Renal pelvis (tissue), 12 donors: ENCODE measurements around the gene DTWD2. TPM values are rescaled to one million over a fixed set of nuclear protein-coding genes. Genes with fewer than 3 reads are reported as not detected.
A peak's percentile ranks its signal among the peaks of the same experiment; 100 is the strongest.

ENCODE experiments used
- DNase-seq: peaks from one replicate; pipeline ENCODE4 v3.0.0-alpha.2; 2013
- long read RNA-seq, 16 experiments: transcript quantifications; one replicate each; lab custom pipeline, GENCODE V29; 2026
- polyA plus RNA-seq, 3 donors: library from polyadenylated mRNA; unstranded; fragments of 120-200 nt; gene quantifications; one replicate each; pipeline ENCODE4 v1.2.1, GENCODE V29; 2013; ENCODE audit not compliant: insufficient read length in 3 of 3

DTWD2 gene, protein sequence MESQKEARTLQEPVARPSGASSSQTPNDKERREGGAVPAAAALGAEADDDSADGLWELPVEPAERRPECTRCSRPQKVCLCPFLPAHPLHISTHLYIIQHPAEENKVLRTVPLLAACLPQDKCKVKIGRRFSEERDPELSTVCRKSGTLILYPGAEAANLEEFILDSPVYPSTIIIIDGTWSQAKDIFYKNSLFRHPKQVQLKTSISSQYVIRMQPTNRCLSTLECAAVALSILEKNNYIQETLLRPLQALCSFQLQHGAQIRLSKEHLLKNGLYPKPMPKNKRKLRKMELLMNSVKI
- 10 to 100 TPM; 10.8 to 15.4 (median 13.5) TPM for polyA plus RNA-seq
- long read RNA-seq, donor 1, partial matches to known transcripts = 0 of 2 reads
- long read RNA-seq, donor 1, other reads (novel, unspliced or antisense) = 0 of 2 reads
- long read RNA-seq, donor 2 = 0 reads
- long read RNA-seq, donor 3, full-length matches to known transcripts = 6 of 6 reads
- long read RNA-seq, donor 3, partial matches to known transcripts = 0 of 6 reads
- long read RNA-seq, donor 3, other reads (novel, unspliced or antisense) = 0 of 6 reads
- long read RNA-seq, donor 4, partial matches to known transcripts = 0 of 1 reads
- long read RNA-seq, donor 4, other reads (novel, unspliced or antisense) = 0 of 1 reads
- long read RNA-seq, donor 5, partial matches to known transcripts = 7 of 9 reads
- long read RNA-seq, donor 5, other reads (novel, unspliced or antisense) = 0 of 9 reads
- long read RNA-seq, donor 6, transcript DTWD2-203 (6 exons, 2,307 nt) = major isoform, 8 of 8 reads
- long read RNA-seq, donor 6, partial matches to known transcripts = 0 of 8 reads
- long read RNA-seq, donor 6, other reads (novel, unspliced or antisense) = 0 of 8 reads
- long read RNA-seq, donor 7, transcript DTWD2-203 (6 exons, 2,307 nt) = major isoform, 9 of 19 reads
- long read RNA-seq, donor 7, partial matches to known transcripts = 10 of 19 reads
- long read RNA-seq, donor 7, other reads (novel, unspliced or antisense) = 0 of 19 reads
- long read RNA-seq, donor 8, partial matches to known transcripts = 382 of 383 reads
- long read RNA-seq, donor 8, other reads (novel, unspliced or antisense) = 0 of 383 reads
- long read RNA-seq, donor 9, full-length matches to known transcripts = 11 of 11 reads
- long read RNA-seq, donor 9, partial matches to known transcripts = 0 of 11 reads
- long read RNA-seq, donor 9, other reads (novel, unspliced or antisense) = 0 of 11 reads
- long read RNA-seq, donor 10, partial matches to known transcripts = 30 of 33 reads
- long read RNA-seq, donor 10, other reads (novel, unspliced or antisense) = 0 of 33 reads
- long read RNA-seq, donor 11, partial matches to known transcripts = 0 of 1 reads
- long read RNA-seq, donor 11, other reads (novel, unspliced or antisense) = 0 of 1 reads
- long read RNA-seq, donor 12, transcript DTWD2-203 (6 exons, 2,307 nt) = major isoform, 6 of 6 reads
- long read RNA-seq, donor 12, partial matches to known transcripts = 0 of 6 reads
- long read RNA-seq, donor 12, other reads (novel, unspliced or antisense) = 0 of 6 reads
- long read RNA-seq, donor 13, partial matches to known transcripts = 0 of 2 reads
- long read RNA-seq, donor 13, other reads (novel, unspliced or antisense) = 0 of 2 reads
- long read RNA-seq, donor 14, full-length matches to known transcripts = 6 of 13 reads
- long read RNA-seq, donor 14, partial matches to known transcripts = 7 of 13 reads
- long read RNA-seq, donor 14, other reads (novel, unspliced or antisense) = 0 of 13 reads
- long read RNA-seq, donor 15, transcript DTWD2-203 (6 exons, 2,307 nt) = major isoform, 8 of 8 reads
- long read RNA-seq, donor 15, partial matches to known transcripts = 0 of 8 reads
- long read RNA-seq, donor 15, other reads (novel, unspliced or antisense) = 0 of 8 reads
- long read RNA-seq, donor 16, partial matches to known transcripts = 0 of 3 reads
- long read RNA-seq, donor 16, other reads (novel, unspliced or antisense) = 0 of 3 reads

DNA sequence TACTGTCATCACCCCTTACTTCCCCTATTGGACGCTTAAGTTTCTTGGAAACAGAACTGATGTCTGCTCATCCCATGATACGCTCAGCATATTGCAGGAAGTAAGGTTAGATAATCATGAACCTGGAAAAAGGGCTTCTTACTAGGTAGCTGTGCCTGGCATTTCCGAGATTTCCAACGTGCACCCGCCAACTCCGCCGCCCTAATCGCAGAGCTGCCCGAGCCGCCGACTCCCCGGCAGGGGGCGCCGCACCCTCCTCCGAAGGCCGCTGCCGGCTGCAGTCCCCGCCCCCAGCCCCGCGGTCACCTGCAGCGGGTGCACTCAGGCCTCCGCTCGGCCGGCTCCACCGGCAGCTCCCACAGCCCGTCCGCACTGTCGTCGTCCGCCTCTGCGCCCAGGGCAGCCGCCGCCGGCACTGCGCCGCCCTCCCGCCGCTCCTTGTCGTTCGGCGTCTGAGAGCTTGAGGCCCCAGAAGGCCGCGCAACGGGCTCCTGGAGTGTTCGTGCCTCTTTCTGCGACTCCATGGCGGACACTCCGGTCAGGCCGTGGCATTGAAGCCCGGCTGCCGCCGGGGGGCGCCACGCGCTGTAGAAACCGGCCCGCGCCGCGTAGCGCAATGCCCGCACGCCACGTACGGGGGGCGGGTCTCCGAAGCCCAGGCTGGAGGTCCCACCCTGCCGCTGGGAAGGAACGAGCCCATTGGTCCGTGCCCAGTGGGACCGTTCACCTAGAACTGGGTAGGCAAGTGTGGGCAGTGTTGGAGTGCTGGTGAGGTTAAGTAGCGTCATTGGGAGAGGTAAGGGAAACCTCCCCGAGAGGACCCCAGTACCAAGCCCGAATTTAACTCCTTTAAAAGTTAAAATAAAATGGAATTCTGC is at the start of gene DTWD2:
DTWD2 (minus strand) TSS at position 560 of the 878 bp plus-strand sequence; CDS start at position 524, 36 bp downstream.
- peak; percentile 93 for DNase-seq

DNA sequence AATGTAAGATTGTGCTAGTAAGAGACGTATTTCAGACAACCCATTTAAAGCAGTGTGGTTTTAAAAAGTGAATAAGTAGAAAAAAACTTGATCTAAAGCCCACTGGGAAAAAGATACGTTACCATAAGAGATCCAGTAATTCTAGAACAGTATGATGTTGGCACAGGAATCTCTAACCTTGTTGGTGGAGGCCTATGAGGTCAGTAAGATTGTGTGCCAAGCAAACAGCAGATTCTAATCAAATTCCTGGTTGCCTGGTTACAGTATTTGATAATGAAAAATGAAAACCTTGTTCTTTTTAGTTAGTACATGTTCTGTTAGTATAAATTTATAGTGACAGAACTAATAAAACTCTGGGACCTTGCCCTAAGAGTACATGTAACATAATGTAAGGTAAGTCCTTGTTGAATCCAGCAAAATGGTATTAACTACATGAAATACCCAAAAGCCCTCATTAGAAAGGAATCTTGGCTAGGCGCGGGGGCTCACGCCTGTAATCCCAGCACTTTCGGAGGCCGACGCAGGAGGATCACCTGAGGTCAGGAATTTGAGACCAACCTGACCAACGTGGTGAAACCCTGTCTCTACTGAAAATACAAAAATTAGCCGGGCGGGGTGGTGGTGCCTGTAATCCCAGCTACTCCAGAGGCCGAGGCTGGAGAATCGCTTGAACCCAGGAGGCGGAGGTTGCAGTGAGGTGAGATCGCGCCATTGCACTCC is 49.3 kb upstream of the DTWD2 start:
- DNase-seq = no peak

DNA sequence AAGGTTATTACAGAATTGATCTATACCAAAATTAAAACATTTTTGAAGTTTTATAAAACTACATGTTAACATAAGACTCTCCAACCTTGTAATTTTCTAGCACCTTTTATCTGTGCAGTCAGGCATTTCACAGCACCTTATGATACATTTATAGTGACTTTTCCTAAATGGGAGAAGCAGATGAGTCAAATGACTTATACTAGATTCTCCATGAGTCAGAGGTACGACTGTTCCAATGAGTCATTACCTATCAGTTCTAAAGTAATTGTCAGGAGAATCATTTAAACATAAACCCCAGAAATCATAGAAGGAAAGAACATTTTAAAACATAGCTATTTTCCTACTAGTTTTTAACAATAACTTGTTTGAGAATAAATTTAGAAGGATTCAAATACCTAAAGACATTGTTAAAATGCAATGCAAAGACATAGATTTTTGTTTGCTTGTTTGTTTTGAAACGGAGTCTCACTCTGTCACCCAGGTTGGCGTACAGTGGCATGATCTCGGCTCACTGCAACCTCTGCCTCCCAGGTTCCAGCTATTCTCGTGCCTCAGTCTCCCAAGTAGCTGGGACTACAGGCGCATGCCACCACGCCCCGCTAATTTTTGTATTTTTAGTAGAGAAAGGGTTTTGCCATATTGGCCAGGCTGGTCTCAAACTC is 47.9 kb upstream of the DTWD2 start:
- no peak for DNase-seq

DNA sequence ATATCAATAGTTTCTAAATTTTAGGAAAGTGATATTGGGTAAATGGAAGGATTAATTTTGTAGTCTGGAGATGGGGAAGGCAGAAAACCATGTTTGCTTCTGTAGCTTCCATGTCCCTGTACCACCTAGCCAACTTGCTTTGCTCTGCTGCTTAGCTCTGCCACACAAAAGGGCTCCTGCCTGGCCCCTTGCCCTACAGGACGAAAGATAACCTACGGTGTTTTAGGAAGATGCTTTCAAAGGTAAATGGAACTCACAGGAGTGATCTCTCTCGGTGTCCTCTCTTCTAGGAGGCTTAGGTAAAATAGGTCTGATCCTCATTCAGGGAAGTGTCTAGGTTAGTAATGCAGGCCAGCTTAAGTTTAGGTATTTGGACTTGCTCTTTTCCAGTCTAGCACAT is 44.8 kb upstream of the DTWD2 start:
- no peak for DNase-seq

DNA sequence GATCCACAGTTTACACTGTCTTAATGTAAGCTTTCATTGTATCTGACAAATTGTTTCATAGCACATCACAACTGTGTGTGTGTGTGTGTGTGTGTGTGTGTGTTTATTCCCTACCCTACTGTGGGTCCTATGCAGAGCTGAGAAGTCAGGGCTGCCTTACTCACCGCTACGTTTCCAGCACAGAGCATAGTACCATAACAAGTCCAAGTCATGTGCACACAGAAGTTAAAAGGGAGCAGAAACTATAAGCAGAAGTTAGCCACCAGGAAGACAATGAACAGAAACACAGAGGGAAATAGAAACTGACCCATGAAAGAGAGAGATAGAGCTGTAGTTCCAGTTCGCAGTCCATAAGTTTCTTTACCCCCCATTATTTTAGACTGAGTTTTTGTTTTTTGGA is 44.3 kb upstream of the DTWD2 start:
- no peak for DNase-seq

DNA sequence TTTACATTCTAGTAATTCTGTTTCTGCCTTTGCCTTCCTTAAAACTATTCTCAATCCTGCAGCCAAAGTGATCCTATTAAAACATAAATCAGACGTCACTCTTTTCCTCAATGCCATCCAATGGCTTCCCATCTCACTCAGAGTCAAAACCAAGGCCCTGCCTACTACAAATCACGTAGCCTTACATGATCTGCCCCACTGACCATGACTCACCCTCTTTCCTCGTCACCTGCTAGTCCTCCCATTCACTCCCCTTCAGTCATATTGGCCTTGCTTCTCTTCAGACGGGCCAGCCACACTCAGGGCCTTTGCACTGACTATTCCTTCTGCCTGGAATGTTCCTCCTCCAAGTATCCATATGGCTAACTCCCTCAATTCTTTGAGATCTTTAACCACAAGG is 43.6 kb upstream of the DTWD2 start:
- no peak for DNase-seq

DNA sequence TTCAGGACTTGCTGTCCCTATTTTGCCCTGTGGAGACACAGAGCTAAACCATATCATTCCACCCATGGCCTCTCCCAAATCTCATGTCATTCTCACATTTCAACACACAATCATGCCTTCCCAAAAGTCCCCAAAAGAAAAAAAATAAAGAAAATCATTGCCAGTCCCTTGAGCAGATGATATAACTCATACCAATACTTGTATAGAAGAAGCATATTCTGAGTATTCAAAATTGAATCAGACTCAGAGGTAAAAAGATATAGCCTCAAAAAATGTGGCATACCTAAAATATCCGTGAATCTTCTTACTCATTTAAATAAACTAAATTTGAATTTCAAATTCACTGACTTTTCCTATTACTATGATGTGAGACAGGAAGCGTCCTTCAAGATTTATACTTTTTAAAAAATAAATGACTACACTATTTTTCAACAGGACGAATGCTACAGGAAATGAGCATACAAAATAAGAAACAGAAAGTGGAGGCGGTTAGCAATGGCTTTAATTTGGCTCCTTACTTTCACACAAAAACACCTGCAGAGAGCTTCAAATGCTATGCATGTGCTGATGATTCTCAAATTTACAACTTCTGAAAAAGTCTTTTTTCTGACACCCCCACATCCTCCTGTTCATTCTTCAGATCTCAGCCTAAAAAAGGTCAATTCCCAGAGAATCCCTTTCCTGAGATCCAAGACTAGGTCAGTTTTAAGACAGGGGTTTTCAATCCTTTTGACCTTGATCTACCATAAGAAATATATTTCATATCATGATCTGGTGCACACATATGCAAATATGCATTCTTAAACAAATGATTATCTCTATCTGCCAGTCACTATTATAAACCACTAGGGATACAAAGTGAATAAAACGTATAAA is 42.9 kb upstream of the DTWD2 start:
- no peak for DNase-seq

DNA sequence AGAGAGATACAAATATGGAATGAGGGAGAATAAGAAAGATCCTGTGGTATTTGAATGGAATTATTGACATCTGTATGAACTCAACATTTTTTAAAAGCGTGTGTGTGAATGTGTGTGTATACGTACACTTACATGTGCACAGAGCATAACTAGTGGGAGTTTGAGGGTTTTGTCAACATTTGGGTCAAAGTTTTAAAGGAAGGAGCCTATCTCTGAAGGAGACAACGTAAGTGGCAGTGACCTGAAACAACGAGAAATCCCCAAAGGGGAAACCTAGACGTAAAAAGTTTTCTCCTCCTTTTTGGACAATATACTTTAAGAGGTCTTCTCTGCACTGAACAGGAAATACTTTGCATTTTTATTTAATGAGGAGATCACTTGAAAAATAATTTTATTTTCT is 40.2 kb upstream of the DTWD2 start:
- no peak for DNase-seq

DNA sequence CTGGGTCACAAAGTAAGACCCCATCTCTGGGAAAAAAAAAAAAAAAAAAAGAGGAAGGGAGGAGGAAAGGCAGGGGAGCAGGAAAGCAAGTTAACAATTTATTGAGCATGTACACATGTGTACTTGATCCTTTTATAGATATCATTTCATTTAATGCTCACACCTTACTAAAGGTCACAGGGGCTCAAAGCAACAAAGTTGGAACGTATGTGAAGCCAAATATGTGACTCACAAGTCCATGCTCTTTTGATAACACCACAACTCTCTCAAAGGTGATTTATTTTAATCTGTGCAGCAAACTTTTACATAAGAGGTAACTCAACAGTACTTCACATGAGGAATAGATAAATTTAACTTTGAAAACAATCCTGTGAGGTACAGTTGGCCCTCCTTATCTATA is 34.4 kb upstream of the DTWD2 start:
- DNase-seq = no peak

DNA sequence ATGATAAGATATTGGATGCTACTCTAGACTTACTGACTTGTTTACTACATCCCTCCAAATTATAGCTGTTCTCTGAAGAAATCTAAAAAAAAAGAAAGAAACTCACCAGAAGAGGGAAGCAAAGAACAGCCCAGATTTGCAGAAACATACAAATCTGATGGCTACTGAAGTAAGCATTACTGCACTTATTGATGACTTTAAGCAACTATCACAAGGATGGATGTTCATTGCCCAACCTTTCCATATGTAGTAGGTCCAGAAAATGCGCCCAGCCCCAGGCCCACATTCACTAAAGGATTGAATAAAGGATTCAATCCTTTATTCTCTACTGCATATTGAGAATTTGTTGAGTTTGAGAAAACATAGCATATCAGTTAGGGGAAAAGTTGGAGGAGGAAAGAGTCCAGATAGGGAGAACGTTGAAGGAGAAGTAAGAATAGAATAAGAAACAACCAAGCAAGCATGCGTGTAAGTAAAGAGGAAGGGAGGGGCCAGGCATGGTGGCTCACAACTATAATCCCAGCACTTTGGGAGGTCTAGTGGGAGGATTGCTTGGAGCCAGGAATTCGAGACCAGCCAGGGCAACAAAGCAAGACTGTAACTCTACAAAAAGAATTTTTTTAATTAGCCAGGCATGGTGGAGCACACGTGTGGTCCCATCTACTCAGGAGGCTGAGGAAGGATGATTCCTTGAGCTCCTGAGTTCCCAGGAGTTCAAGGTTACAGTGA is 33.8 kb upstream of the DTWD2 start:
- DNase-seq = peak; percentile 16

DNA sequence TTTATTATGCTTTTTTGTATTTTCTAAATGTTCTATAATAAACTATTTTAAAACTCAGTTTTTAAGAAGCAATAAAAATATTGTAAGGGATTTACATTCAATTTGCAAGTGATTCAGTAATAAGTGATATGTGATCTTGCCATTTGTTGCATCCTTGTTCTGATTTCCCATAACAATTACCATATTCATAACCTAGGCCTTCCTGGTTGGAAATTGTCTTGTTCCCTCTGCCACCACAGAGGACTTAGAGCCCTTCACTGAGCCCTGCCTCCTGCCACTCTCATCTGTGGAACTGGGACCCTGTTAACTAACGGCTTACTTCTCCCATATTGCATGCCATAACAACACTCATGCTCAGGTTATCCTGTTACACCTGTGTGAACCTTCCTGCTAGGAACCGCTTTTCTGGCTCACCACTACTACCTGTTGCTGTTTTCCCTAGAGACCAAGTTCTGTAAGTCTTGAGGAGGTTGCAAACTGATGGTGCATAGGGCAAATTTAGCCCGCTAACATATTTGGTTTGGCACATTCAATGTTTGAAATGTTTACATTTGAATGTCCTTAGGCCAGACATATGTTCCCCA is 32.9 kb upstream of the DTWD2 start:
- DNase-seq = no peak

DNA sequence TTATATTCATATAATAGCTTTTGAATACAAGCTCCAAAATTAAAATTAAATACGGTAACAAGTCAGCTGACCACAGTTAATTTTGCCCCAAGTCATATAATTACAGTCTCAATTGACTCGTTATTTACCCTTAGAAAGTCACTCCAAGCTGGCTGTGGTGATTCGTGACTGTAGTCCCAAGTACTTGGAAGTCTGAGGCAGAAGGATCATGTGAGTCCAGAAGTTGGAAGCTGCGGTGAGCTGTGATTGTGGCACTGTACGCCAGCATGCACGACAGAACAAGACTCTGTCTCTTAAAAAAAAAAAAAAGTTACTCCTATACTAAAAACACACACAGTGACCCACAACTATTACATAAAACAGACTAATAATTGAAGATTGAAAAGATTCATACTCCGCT is 31.6 kb upstream of the DTWD2 start:
- no peak for DNase-seq

DNA sequence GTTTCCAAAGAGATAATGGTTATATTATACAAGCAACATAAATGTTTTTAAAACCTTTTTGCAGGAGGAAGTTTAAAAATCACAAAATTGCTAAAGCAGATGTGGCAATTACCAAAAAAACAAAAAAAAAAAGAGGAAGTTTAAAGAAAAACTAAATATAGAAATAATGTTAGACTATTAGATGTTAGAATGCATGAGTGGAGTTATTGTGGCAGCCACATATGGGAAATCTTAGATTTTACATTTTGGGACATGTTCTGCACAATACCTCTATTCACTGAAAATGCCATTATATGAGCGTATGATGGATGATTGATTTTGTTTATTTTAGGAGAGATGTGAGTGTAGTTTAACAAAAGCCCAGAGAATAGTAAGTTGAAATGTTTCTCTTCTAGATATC is 31.2 kb upstream of the DTWD2 start:
- no peak for DNase-seq

DNA sequence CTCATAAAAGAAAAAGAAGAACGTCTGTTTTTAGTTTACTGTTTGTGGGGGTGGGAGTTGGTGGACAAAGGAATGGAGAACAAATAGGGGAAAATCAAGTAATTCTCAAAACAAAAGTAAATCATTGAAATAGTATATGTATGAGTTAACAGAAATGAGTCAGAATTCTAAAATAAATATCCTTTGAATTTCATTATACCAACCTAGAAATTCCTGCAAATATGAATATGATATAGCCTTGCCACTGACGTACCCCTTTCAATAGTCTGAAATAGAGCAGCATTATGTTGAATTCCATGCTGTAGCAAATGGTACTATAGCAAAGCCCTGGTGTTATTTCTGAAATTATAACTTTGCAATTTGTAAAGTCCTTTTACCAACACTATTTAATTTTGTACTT is 29.6 kb upstream of the DTWD2 start:
- no peak for DNase-seq

DNA sequence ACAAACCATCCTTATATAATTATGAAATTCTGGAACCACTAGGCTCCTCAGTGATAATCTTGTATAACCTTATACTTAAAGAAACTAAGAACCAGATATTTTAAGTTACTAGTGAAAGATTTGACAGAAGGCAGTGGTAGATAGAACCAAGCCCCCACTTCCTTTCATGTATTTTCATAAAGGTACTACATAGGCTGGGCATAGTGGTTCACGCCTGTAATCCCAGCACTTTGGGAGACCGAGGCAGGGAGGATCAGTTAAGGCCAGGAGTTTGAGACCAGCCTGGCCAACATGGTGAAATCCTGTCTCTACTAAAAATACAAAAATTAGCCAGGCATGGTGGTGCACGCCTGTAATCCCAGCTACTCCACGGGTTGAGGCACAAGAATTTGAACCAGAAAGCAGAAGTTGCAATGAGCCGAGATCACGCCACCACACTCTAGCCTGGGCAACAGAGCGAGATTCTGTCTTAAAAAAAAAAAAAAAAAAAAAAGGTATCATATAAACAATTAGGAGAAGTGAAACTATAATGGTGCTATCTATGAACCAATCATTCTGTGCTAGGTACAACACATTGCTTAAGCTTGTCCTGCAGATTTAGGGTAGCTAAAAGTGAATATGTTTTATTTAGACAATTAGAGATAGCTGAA is 27.9 kb upstream of the DTWD2 start:
- DNase-seq = no peak

DNA sequence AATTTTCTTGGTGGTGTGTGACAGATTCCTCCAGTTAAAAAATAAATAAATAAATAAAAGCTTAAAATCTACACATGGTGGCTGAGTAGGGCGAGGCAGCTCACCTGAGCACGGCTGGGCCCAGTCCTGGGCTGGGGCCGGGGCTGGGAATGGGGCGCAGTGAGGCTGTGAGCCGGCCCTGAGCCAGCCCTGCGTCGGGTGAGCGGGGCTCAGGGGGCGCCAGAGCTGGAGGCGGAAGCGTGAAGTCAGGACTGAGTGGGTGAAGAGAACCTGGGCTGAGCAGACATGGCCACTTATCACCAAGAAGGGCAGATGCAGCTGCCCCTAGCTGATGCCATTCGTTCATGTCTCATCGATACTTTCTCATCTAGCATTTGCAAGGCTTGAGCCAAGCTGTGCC is 22.8 kb upstream of the DTWD2 start:
- no peak for DNase-seq
